IMR-90 (cell line): ENCODE results near the gene MEGF6. TPM values are rescaled to one million over a fixed set of nuclear protein-coding genes. Genes with fewer than 3 reads are reported as not detected.

ENCODE experiments used
- ATAC-seq: fragments of 200-7000 bp; cut with Tn5 transposase; 2 replicates; pipeline ENCODE4 v1.9.1; 2020; ENCODE audit warnings: low read depth, mild to moderate bottlenecking, moderate library complexity
- BruUV-seq: library from RNA; stranded (reverse); fragments of 400-500 nt; replicated peaks from 2 replicates; lab custom pipeline; 2021; lab: Mats Ljungman, UMichigan
- CTCF ChIA-PET: fragments of 300-600 bp; formaldehyde crosslinking; extraction: SDS; loops from one replicate; lab custom pipeline; 2021; ENCODE audit warnings: antibody characterized with exemption; lab: Yijun Ruan, JAX
- POLR2A ChIA-PET: fragments of 300-600 bp; sonication (Branson Sonifier 250); formaldehyde crosslinking; loops from one replicate; lab custom pipeline; 2022; ENCODE audit warnings: antibody characterized with exemption; ENCODE audit not compliant: unreplicated experiment; lab: Charles Lee
- DNase-seq: peaks from one replicate; pipeline ENCODE4 v3.0.0; 2013
- H2AFZ ChIP-seq: replicated peaks from 2 replicates; pipeline ENCODE3; 2013; ENCODE audit warnings: low read length, mild to moderate bottlenecking; ENCODE audit not compliant: poor library complexity
- H2AK5ac ChIP-seq: 2 replicates; pipeline ENCODE4 v1.6.1; 2013; ENCODE audit warnings: low read depth, low read length, inconsistent platforms
- H2AK9ac ChIP-seq: replicated peaks from 2 replicates; pipeline ENCODE3; 2013; ENCODE audit warnings: mild to moderate bottlenecking, low read depth, low read length, moderate library complexity; ENCODE audit not compliant: poor library complexity
- H2BK120ac ChIP-seq: 2 replicates; pipeline ENCODE4 v1.6.1; 2013; ENCODE audit warnings: low read depth, low read length, inconsistent platforms
- H2BK15ac ChIP-seq: 3 replicates; pipeline ENCODE4 v1.6.1; 2013; ENCODE audit warnings: low read depth, low read length, inconsistent platforms
- H2BK20ac ChIP-seq: 2 replicates; pipeline ENCODE4 v1.6.1; 2013; ENCODE audit warnings: low read depth, mild to moderate bottlenecking, inconsistent platforms, low read length, moderate library complexity
- H2BK5ac ChIP-seq: 2 replicates; pipeline ENCODE4 v1.6.1; 2013; ENCODE audit warnings: mild to moderate bottlenecking, low read depth, low read length, inconsistent platforms; ENCODE audit not compliant: poor library complexity, severe bottlenecking
- H3K14ac ChIP-seq: replicated peaks from 2 replicates; pipeline ENCODE4 v1.6.1; 2013; ENCODE audit warnings: low read depth, low read length, inconsistent platforms
- H3K18ac ChIP-seq: 2 replicates; pipeline ENCODE4 v1.6.1; 2013; ENCODE audit warnings: low read depth, low read length, control low read depth
- H3K23ac ChIP-seq: 2 replicates; pipeline ENCODE4 v1.6.1; 2013; ENCODE audit warnings: low read depth, low read length, inconsistent platforms
- H3K27ac ChIP-seq: 2 replicates; pipeline ENCODE4 v1.5.1; 2013; ENCODE audit warnings: mild to moderate bottlenecking, control low read depth, low read length; ENCODE audit not compliant: insufficient read depth
- H3K27me3 ChIP-seq: 2 replicates; pipeline ENCODE4 v1.6.1; 2013; ENCODE audit warnings: low read length; ENCODE audit not compliant: control insufficient read depth, insufficient read depth
- H3K36me3 ChIP-seq: 2 replicates; pipeline ENCODE4 v1.6.1; 2013; ENCODE audit warnings: low read length, mixed read lengths; ENCODE audit not compliant: control insufficient read depth, insufficient read depth
- H3K4ac ChIP-seq: 2 replicates; pipeline ENCODE4 v1.6.1; 2013; ENCODE audit warnings: low read depth, low read length, inconsistent platforms
- H3K4me1 ChIP-seq: 2 replicates; pipeline ENCODE4 v1.6.1; 2013; ENCODE audit warnings: low read length, mixed read lengths; ENCODE audit not compliant: control insufficient read depth, insufficient read depth
- H3K4me2 ChIP-seq: 2 replicates; pipeline ENCODE4 v1.6.1; 2013; ENCODE audit warnings: low read depth, mild to moderate bottlenecking, control low read depth, low read length, moderate library complexity
- H3K4me3 ChIP-seq: 2 replicates; pipeline ENCODE4 v1.5.1; 2013; ENCODE audit warnings: low read depth, mild to moderate bottlenecking, control low read depth, low read length, moderate library complexity; ENCODE audit not compliant: insufficient read depth
- H3K56ac ChIP-seq: 2 replicates; pipeline ENCODE4 v1.6.1; 2013; ENCODE audit warnings: low read length, inconsistent platforms; ENCODE audit not compliant: insufficient read depth; ENCODE audit errors: extremely low read depth
- H3K79me1 ChIP-seq, 2 experiments: 2 replicates each; pipeline ENCODE4 v1.6.1; 2013; ENCODE audit warnings: low read length in 2 of 2, inconsistent platforms in 1 of 2, low read depth in 1 of 2
- H3K9ac ChIP-seq: 2 replicates; pipeline ENCODE4 v1.6.1; 2013; ENCODE audit warnings: low read depth, low read length, control low read depth
- H3K9me1 ChIP-seq: 2 replicates; pipeline ENCODE4 v1.6.1; 2013; ENCODE audit warnings: low read length, inconsistent platforms; ENCODE audit not compliant: insufficient read depth
- H3K9me3 ChIP-seq: 2 replicates; pipeline ENCODE4 v1.6.1; 2013; ENCODE audit warnings: low read length; ENCODE audit not compliant: control insufficient read depth, insufficient read depth
- H4K20me1 ChIP-seq: 2 replicates; pipeline ENCODE4 v1.6.1; 2013; ENCODE audit warnings: low read length, inconsistent platforms; ENCODE audit not compliant: insufficient read depth
- H4K5ac ChIP-seq: 2 replicates; pipeline ENCODE4 v1.6.1; 2013; ENCODE audit warnings: mild to moderate bottlenecking, low read depth, low read length, control low read depth
- H4K8ac ChIP-seq, 2 experiments: 2 replicates each; pipeline ENCODE4 v1.6.1; 2013; ENCODE audit warnings: low read depth in 2 of 2, low read length in 2 of 2, control low read depth in 1 of 2, inconsistent platforms in 1 of 2
- H4K91ac ChIP-seq: 2 replicates; pipeline ENCODE4 v1.6.1; 2013; ENCODE audit warnings: low read depth, low read length, inconsistent platforms; ENCODE audit not compliant: insufficient read depth
- RFX5 ChIP-seq: IDR thresholded peaks from 2 replicates; pipeline ENCODE4 v1.8.0; 2012; ENCODE audit warnings: low read depth, mild to moderate bottlenecking, low read length, moderate library complexity
- SMC3 ChIP-seq: fragments of 150-350 bp; IDR thresholded peaks from 2 replicates; pipeline ENCODE4 v1.6.1; 2016; ENCODE audit warnings: low read depth, mild to moderate bottlenecking, antibody characterized with exemption, low read length, moderate library complexity
- WGBS, 2 experiments: methylation state at CpG; one replicate each; pipeline versions ENCODE4 v1.1.5 to v1.1.7; 2013; ENCODE audit warnings: missing lambda C conversion rate in 2 of 2; ENCODE audit not compliant: insufficient read length in 1 of 2; ENCODE audit errors: extremely low coverage in 2 of 2; 5-methylcytosine and 5-hydroxymethylcytosine counted together
- dilution Hi-C: fragments of 300-500 bp; cut with HindIII; formaldehyde crosslinking; loops from one replicate; pipeline ENCODE4 v1.14.3; 2018; ENCODE audit warnings: low sequenced_read_pairs; ENCODE audit not compliant: unreplicated experiment
- in situ Hi-C: fragments of 300-500 bp; cut with MboI; formaldehyde crosslinking; loops from 3 replicates; pipeline ENCODE4 v1.14.3; 2019; ENCODE audit warnings: low sequenced_read_pairs, inconsistent platforms, mixed read lengths
- intact Hi-C: fragments of 100-400 bp; cut with micrococcal nuclease; formaldehyde crosslinking; loops from 2 replicates; pipeline ENCODE4 v1.10.0; 2022
- polyA plus RNA-seq, 3 experiments: library from polyadenylated mRNA; depleted of rRNA; stranded (reverse); fragments of >200 nt; gene quantifications; 2 replicates each; pipeline ENCODE4 v1.2.3, GENCODE V29; 2012; ENCODE audit warnings: low replicate concordance in 1 of 3
- total RNA-seq: library from RNA; depleted of rRNA; stranded (reverse); fragments of >200 nt; gene quantifications from 2 replicates; pipeline ENCODE4 v1.2.3, GENCODE V29; 2012
- TF ChIP-seq, protein P1 (sequence below): conservative IDR thresholded peaks from 2 replicates; pipeline ENCODE4 v1.5.1; 2012; ENCODE audit warnings: mild to moderate bottlenecking, low read depth, low read length, improper control_type of control experiment

Gene MEGF6
- total and polyA plus RNA-seq, 2 of the 4 experiments (the other 2 are of a cell fraction): 0.72 to 4.1 TPM

DNA sequence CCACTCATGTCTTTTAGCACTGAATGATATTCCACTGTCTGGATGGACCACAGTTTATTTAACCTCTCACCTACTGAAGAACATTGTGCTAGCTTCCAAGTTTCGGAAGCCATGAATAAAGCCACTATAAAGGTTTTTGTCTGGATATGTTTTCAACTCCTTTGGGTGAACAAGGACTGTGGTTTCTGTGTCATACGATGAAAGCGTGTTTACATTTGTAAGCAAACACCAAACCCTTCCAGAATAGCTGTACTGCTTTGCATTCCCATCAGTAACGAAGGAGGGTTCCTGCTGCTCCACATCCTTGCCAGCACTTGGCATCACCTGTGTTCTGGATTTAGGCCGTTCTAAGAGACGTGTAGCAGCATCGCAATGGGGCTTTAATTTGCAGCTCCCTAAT is 167.5 kb downstream of the MEGF6 start:
- Histone ChIP-seq H2AK9ac (no peak overlapping the region), H2AK5ac (no peak overlapping the region), H4K8ac (no peak overlapping the region), H4K5ac (no peak overlapping the region), H3K4me2 (no peak overlapping the region), H2BK15ac (no peak overlapping the region), H3K18ac (no peak overlapping the region), H3K4me1 (no peaks in the 10 kb centered on the region), H2BK20ac (no peak overlapping the region), H3K27me3 (peaks cover 34% of the 10 kb centered on the region), H3K23ac (no peak overlapping the region), H3K9me1 (no peaks in the 10 kb centered on the region), H3K27ac (no peak overlapping the region), H3K4me3 (no peak overlapping the region), H3K9ac (no peak overlapping the region), H2AFZ (no peak overlapping the region), H3K4ac (no peak overlapping the region), H3K9me3 (no peaks in the 10 kb centered on the region; the same call in 1 of the 2 replicates), H3K36me3 (no peaks in the 10 kb centered on the region), H2BK5ac (no peak overlapping the region), H3K56ac (no peak overlapping the region), H3K14ac (no peak overlapping the region), H2BK120ac (no peak overlapping the region), H4K20me1 (no peaks in the 10 kb centered on the region), H4K91ac (no peak overlapping the region), H3K79me1 (no peaks in the 10 kb centered on the region)
- dilution Hi-C loops: no loop called here
- intact Hi-C loops: no loop called here
- peak; percentile 1 for DNase-seq
- no TSS peak for BruUV-seq
- ATAC-seq: no peak
- CTCF ChIA-PET: no interaction called here
- POLR2A ChIA-PET: no interaction called here
- TF ChIP-seq SMC3 (no peak), RFX5 (no peak)
- TF ChIP-seq, protein P1, sequence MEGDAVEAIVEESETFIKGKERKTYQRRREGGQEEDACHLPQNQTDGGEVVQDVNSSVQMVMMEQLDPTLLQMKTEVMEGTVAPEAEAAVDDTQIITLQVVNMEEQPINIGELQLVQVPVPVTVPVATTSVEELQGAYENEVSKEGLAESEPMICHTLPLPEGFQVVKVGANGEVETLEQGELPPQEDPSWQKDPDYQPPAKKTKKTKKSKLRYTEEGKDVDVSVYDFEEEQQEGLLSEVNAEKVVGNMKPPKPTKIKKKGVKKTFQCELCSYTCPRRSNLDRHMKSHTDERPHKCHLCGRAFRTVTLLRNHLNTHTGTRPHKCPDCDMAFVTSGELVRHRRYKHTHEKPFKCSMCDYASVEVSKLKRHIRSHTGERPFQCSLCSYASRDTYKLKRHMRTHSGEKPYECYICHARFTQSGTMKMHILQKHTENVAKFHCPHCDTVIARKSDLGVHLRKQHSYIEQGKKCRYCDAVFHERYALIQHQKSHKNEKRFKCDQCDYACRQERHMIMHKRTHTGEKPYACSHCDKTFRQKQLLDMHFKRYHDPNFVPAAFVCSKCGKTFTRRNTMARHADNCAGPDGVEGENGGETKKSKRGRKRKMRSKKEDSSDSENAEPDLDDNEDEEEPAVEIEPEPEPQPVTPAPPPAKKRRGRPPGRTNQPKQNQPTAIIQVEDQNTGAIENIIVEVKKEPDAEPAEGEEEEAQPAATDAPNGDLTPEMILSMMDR: no peak
- no CpG with 5 or more reads among the region's 7 CpGs for WGBS, 2 experiments
- in situ Hi-C loops: no loop called here
